ENCODE results near the gene PAFAH1B1.

DNA sequence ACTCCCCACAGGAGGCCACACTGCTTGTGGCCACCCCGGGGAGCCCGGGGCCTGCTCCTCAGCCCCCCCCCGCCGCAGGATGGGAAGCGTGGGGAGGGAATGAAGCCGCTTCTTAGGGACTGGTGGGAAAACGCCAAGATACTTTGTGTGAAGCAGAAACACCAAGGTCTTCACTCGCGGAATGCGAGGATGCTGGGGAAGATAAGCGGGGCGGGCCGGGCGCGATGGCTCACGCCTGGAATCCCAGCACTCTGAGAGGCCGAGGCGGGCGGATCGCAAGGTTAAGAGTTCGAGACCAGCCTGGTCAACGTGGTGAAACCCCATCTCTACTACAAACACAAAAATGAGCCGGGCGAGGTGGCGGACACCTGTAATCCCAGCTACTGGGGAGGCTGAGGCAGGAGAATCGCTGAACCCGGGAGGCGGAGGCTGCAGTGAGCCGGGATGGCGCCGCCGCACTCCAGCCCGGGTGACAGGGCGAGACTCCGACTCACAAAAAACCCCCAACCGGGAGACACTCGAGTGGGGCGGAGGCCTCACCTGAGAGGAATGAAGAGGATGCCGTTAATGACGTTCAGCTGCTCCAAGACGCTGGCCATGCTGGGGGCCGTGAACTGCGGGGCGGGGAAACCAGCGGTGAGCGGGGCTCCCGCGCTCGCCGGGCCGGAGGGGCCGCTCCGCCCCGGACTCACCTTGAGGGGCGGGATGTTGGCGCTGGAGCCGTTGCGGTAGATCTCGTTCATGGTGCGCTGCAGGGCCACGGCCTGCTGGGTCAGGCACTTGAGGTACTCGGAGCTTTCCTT is 97.8 kb downstream of the PAFAH1B1 start:
- TF ChIP-seq ZNF585B (tag by site-specific recombination; IDR thresholded peaks at IDR 0.05) (no peak), REPIN1 (tag by site-specific recombination; IDR thresholded peaks at IDR 0.05; ENCODE audit: low read depth) (no peak), ZBTB21 (tag by site-specific recombination; IDR thresholded peaks at IDR 0.05) (no peak), OVOL3 (tag by site-specific recombination; IDR thresholded peaks at IDR 0.05) (no peak), ZNF138 (tag by site-specific recombination; IDR thresholded peaks at IDR 0.05; ENCODE audit: borderline replicate concordance) (no peak), ZFP3 (tag by site-specific recombination; IDR thresholded peaks at IDR 0.05; ENCODE audit: low read depth) (no peak), ZNF530 (tag by site-specific recombination; IDR thresholded peaks at IDR 0.05; ENCODE audit: low read depth) (no peak), ZNF629 (tag by site-specific recombination; IDR thresholded peaks at IDR 0.05) (no peak), ZBTB8A (tag by site-specific recombination; IDR thresholded peaks at IDR 0.05) (no peak)
- TF ChIP-seq, protein P1, sequence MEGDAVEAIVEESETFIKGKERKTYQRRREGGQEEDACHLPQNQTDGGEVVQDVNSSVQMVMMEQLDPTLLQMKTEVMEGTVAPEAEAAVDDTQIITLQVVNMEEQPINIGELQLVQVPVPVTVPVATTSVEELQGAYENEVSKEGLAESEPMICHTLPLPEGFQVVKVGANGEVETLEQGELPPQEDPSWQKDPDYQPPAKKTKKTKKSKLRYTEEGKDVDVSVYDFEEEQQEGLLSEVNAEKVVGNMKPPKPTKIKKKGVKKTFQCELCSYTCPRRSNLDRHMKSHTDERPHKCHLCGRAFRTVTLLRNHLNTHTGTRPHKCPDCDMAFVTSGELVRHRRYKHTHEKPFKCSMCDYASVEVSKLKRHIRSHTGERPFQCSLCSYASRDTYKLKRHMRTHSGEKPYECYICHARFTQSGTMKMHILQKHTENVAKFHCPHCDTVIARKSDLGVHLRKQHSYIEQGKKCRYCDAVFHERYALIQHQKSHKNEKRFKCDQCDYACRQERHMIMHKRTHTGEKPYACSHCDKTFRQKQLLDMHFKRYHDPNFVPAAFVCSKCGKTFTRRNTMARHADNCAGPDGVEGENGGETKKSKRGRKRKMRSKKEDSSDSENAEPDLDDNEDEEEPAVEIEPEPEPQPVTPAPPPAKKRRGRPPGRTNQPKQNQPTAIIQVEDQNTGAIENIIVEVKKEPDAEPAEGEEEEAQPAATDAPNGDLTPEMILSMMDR (tag by site-specific recombination; IDR thresholded peaks at IDR 0.05): no peak

Measured in HEK293 (cell line).